ENCODE data around the gene MATCAP1.

MATCAP1 gene

DNA sequence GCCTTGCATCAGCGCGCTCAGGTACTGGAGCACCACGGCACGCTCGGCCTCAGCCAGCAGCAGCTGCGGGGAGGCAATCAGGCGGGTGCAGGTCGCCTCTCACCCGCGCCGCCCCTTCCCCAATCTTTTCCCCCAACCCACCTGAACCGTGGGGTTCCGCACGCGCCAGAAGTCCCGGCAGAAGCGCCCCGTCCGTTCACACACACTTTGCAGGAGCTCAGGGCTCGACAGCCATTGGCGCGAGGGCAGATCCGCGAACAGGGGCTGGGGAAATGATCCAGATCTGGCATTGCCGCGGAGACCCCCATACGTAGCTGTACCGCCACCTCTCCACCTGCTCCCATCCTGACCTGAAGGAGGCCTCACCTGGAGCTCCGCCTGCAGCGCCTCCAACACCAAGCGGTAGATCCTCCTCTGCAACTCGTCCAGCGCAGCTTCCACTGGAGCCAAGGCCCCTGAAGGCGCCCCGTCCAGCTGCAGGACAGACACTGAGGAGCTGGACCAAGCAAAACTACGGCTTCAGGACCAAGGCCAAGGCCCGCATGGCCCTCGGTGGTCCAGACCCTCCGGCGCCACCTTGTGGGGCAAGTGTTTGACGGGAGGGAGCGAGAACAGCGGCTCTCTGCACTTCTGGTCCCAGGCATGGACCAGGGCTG, 1.4 kb upstream of the MATCAP1 start:
- peaks cover 17% of the 10 kb centered on the region for H3K4me1 ChIP-seq (ENCODE audit: insufficient read depth, low read length, severe bottlenecking)
- H3K4me2 ChIP-seq (ENCODE audit: low read length), result no peak overlapping the region
- H3F3A ChIP-seq (ENCODE audit: insufficient read depth, low read length), result no peaks in the 10 kb centered on the region
- TF ChIP-seq, protein P1, sequence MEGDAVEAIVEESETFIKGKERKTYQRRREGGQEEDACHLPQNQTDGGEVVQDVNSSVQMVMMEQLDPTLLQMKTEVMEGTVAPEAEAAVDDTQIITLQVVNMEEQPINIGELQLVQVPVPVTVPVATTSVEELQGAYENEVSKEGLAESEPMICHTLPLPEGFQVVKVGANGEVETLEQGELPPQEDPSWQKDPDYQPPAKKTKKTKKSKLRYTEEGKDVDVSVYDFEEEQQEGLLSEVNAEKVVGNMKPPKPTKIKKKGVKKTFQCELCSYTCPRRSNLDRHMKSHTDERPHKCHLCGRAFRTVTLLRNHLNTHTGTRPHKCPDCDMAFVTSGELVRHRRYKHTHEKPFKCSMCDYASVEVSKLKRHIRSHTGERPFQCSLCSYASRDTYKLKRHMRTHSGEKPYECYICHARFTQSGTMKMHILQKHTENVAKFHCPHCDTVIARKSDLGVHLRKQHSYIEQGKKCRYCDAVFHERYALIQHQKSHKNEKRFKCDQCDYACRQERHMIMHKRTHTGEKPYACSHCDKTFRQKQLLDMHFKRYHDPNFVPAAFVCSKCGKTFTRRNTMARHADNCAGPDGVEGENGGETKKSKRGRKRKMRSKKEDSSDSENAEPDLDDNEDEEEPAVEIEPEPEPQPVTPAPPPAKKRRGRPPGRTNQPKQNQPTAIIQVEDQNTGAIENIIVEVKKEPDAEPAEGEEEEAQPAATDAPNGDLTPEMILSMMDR (IDR thresholded peaks at IDR 0.05; ENCODE audit: low read length), result peak; percentile 82
- no peak for TF ChIP-seq EZH2 (IDR thresholded peaks at IDR 0.05; ENCODE audit: borderline replicate concordance, low read length)
- no peak overlapping the region for H3K4me3 ChIP-seq (ENCODE audit: low read depth, low read length, poor library complexity, severe bottlenecking)
- no peaks in the 10 kb centered on the region for H3K9me2 ChIP-seq (ENCODE audit: low read depth, low read length)
- H4K20me1 ChIP-seq (ENCODE audit: insufficient read depth, low read length), result no peaks in the 10 kb centered on the region
- H3K27ac ChIP-seq (ENCODE audit: low read depth, low read length, poor library complexity, severe bottlenecking), result no peak overlapping the region
- H2AFZ ChIP-seq (ENCODE audit: low read length), result no peak overlapping the region
- no peaks in the 10 kb centered on the region for H3K27me3 ChIP-seq (ENCODE audit: insufficient read depth, low read length)
- no peak overlapping the region for H3K9ac ChIP-seq (ENCODE audit: low read length)
- H3K79me2 ChIP-seq (ENCODE audit: insufficient read depth, low read length), result no peaks in the 10 kb centered on the region
- no peaks in the 10 kb centered on the region for H3K36me3 ChIP-seq (ENCODE audit: insufficient read depth, low read length)
- H3K9me3 ChIP-seq (ENCODE audit: low read length), result no peaks in the 10 kb centered on the region

DNA sequence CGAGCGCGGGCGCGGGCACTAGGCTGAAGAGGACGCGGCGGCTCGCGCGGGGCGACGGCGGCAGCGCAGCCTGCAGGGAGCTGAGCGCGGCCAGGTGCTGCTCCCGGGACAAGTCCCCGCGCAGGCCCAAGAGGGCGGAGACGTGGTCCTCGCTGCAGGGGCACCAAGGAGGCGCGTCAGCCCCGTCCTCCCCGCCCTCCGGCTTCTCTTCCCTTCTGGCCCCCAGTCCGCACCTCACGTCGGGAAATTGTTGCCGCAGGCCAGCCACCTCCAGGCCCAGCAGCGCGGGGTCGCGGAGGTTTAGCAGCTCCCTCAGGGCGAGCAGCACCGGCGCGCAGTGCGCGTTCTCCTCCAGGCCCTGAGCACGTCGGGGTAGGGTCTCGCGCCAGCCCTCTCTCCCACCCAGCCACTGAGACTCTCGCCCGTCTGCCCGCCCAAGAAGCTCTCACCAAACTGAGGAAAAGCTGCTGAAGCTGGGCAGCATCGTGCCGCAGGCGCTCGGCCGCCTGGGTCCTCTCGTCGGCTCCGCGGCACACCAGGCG, 761 bp upstream of the MATCAP1 start:
- peak overlapping the region; percentile 82 for H3K4me2 ChIP-seq (ENCODE audit: low read length)
- no peaks in the 10 kb centered on the region for H3F3A ChIP-seq (ENCODE audit: insufficient read depth, low read length)
- no peaks in the 10 kb centered on the region for H3K79me2 ChIP-seq (ENCODE audit: insufficient read depth, low read length)
- no peaks in the 10 kb centered on the region for H3K27me3 ChIP-seq (ENCODE audit: insufficient read depth, low read length)
- H3K9ac ChIP-seq (ENCODE audit: low read length), result peak overlapping the region; percentile 68; the same call in 1 of the 2 replicates
- H3K9me3 ChIP-seq (ENCODE audit: low read length), result no peaks in the 10 kb centered on the region
- H2AFZ ChIP-seq (ENCODE audit: low read length), result no peak overlapping the region
- H4K20me1 ChIP-seq (ENCODE audit: insufficient read depth, low read length), result no peaks in the 10 kb centered on the region
- no peak overlapping the region for H3K27ac ChIP-seq (ENCODE audit: low read depth, low read length, poor library complexity, severe bottlenecking)
- peaks cover 17% of the 10 kb centered on the region for H3K4me1 ChIP-seq (ENCODE audit: insufficient read depth, low read length, severe bottlenecking)
- no peaks in the 10 kb centered on the region for H3K36me3 ChIP-seq (ENCODE audit: insufficient read depth, low read length)
- TF ChIP-seq EZH2 (IDR thresholded peaks at IDR 0.05; ENCODE audit: borderline replicate concordance, low read length), result no peak
- TF ChIP-seq, protein P1 (IDR thresholded peaks at IDR 0.05; ENCODE audit: low read length), result no peak
- peak overlapping the region; percentile 68 for H3K4me3 ChIP-seq (ENCODE audit: low read depth, low read length, poor library complexity, severe bottlenecking)
- no peaks in the 10 kb centered on the region for H3K9me2 ChIP-seq (ENCODE audit: low read depth, low read length)

DNA sequence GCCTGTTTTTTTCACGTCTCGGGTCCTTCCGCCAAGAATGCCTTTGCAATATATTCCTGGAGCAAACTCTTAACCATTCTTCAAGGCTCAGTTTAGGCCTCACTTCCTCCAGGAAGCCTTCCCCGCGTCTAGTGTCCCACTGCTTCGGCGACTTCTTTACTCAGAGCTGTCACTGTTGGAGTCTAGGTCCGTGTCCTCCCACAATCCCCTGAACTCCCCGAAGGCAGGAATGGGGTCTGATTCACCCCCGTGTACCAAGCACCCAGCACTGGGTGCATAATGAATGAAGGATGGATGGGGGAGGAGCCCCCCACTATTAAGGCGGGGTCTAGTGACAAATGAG, 508 bp downstream of the MATCAP1 start:
- Histone ChIP-seq H3K9ac (ENCODE audit: low read length) (peak overlapping the region; percentile 68), H3K4me3 (ENCODE audit: low read depth, low read length, poor library complexity, severe bottlenecking) (peak overlapping the region; percentile 68), H3K36me3 (ENCODE audit: insufficient read depth, low read length) (no peaks in the 10 kb centered on the region), H2AFZ (ENCODE audit: low read length) (no peak overlapping the region), H4K20me1 (ENCODE audit: insufficient read depth, low read length) (no peaks in the 10 kb centered on the region), H3K4me1 (ENCODE audit: insufficient read depth, low read length, severe bottlenecking) (peaks cover 23% of the 10 kb centered on the region), H3K27me3 (ENCODE audit: insufficient read depth, low read length) (no peaks in the 10 kb centered on the region), H3K27ac (ENCODE audit: low read depth, low read length, poor library complexity, severe bottlenecking) (no peak overlapping the region), H3K4me2 (ENCODE audit: low read length) (peak overlapping the region; percentile 82), H3K79me2 (ENCODE audit: insufficient read depth, low read length) (no peaks in the 10 kb centered on the region), H3K9me3 (ENCODE audit: low read length) (no peaks in the 10 kb centered on the region), H3F3A (ENCODE audit: insufficient read depth, low read length) (no peaks in the 10 kb centered on the region), H3K9me2 (ENCODE audit: low read depth, low read length) (no peaks in the 10 kb centered on the region)
- TF ChIP-seq, protein P1 (IDR thresholded peaks at IDR 0.05; ENCODE audit: low read length), result no peak
- TF ChIP-seq EZH2 (IDR thresholded peaks at IDR 0.05; ENCODE audit: borderline replicate concordance, low read length), result no peak

Data from OCI-LY1 (cell line).